Measurements from ENCODE around the gene CISH. TPM values are rescaled to one million over a fixed set of nuclear protein-coding genes. Genes with fewer than 3 reads are reported as not detected.

Gene CISH
- total and polyA plus RNA-seq, 10 of the 15 experiments (the other 5 are each of a cell fraction or from before 2014, with no cell fraction given): 0.21 to 4.4 (median 1.8) TPM

DNA sequence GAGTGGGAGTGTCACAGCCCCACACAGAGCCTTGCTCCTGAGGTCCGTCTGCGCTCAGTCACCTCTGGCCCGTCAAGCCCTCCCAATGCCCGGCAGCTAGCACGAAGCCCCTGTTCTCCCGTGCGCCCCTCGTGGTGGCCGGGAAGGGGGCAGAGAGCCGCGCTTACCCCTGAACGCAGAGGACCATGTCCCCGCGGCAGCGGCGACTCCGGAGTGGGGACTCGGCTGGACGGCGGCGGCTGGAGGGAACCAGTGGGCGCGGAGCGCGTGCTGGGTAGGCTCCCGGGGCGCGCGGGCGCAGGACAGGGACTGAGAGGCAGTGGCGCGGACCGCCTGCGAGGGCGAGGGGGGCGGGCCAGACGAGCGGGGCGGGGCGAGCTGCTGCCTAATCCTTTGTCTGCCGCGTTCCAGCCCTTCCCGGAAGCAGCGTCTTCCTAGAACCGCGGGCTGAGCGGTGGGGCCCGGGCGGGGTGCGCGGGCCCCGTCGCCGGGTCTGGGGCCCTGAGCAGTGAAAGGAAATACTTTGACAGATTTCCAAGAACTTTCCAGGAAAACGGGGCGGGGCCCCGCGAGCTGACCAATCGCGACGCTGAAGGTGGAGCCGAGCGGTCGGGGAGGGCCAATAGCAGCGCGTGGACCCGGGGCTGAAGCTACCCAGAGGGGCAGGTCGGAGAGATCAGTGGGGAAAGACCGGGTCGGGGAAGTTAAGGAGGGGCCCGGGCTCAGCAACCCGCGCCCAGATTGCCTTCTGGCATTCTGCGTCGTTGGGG, at the start of gene CISH (continued):
- TF ChIP-seq, protein P1, sequence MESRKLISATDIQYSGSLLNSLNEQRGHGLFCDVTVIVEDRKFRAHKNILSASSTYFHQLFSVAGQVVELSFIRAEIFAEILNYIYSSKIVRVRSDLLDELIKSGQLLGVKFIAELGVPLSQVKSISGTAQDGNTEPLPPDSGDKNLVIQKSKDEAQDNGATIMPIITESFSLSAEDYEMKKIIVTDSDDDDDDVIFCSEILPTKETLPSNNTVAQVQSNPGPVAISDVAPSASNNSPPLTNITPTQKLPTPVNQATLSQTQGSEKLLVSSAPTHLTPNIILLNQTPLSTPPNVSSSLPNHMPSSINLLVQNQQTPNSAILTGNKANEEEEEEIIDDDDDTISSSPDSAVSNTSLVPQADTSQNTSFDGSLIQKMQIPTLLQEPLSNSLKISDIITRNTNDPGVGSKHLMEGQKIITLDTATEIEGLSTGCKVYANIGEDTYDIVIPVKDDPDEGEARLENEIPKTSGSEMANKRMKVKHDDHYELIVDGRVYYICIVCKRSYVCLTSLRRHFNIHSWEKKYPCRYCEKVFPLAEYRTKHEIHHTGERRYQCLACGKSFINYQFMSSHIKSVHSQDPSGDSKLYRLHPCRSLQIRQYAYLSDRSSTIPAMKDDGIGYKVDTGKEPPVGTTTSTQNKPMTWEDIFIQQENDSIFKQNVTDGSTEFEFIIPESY (IDR thresholded peaks at IDR 0.05): no peak
- TF ChIP-seq, protein P2, sequence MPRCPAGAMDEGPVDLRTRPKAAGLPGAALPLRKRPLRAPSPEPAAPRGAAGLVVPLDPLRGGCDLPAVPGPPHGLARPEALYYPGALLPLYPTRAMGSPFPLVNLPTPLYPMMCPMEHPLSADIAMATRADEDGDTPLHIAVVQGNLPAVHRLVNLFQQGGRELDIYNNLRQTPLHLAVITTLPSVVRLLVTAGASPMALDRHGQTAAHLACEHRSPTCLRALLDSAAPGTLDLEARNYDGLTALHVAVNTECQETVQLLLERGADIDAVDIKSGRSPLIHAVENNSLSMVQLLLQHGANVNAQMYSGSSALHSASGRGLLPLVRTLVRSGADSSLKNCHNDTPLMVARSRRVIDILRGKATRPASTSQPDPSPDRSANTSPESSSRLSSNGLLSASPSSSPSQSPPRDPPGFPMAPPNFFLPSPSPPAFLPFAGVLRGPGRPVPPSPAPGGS (IDR thresholded peaks at IDR 0.05; ENCODE audit: borderline replicate concordance, insufficient read depth, low read depth, low read length, poor library complexity, severe bottlenecking): no peak
- TF ChIP-seq ESRRA (IDR thresholded peaks at IDR 0.05; ENCODE audit: low read length) (no peak), IRF4 (IDR thresholded peaks at IDR 0.05; ENCODE audit: low read depth, low read length) (0 out of 2 replicates have a peak, but pooled peaks have one; percentile 9), MEF2A (IDR thresholded peaks at IDR 0.05; ENCODE audit: insufficient read depth, low read depth, low read length) (no peak), POLR2A (IDR thresholded peaks at IDR 0.05; ENCODE audit: low read depth, low read length) (peak; percentile 86), SREBF1 (IDR thresholded peaks at IDR 0.05; ENCODE audit: low read length) (no peak), EED (IDR thresholded peaks at IDR 0.05; ENCODE audit: low read depth) (no peak), NBN (IDR thresholded peaks at IDR 0.05) (no peak), EP300 (IDR thresholded peaks at IDR 0.05; ENCODE audit: borderline replicate concordance in 1 of 2, control insufficient read depth in 1 of 2, low read depth in 2 of 2, low read length in 2 of 2) (no peak), EZH2 (IDR thresholded peaks at IDR 0.05; ENCODE audit: borderline replicate concordance, control insufficient read depth, low read depth, low read length) (no peak), MEF2B (IDR thresholded peaks at IDR 0.05; ENCODE audit: partially characterized antibody, poor library complexity, severe bottlenecking) (no peak), SP1 (IDR thresholded peaks at IDR 0.05; ENCODE audit: low read depth, low read length) (no peak)
- TF ChIP-seq, protein P3, sequence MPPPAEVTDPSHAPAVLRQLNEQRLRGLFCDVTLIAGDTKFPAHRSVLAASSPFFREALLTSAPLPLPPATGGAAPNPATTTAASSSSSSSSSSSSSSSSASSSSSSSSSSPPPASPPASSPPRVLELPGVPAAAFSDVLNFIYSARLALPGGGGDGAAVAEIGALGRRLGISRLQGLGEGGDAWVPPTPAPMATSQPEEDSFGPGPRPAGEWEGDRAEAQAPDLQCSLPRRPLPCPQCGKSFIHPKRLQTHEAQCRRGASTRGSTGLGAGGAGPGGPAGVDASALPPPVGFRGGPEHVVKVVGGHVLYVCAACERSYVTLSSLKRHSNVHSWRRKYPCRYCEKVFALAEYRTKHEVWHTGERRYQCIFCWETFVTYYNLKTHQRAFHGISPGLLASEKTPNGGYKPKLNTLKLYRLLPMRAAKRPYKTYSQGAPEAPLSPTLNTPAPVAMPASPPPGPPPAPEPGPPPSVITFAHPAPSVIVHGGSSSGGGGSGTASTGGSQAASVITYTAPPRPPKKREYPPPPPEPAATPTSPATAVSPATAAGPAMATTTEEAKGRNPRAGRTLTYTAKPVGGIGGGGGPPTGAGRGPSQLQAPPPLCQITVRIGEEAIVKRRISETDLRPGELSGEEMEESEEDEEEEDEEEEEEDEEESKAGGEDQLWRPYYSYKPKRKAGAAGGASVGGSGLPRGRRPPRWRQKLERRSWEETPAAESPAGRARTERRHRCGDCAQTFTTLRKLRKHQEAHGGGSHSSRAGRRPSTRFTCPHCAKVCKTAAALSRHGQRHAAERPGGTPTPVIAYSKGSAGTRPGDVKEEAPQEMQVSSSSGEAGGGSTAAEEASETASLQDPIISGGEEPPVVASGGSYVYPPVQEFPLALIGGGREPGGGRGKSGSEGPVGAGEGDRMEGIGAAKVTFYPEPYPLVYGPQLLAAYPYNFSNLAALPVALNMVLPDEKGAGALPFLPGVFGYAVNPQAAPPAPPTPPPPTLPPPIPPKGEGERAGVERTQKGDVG (CRISPR knock-in tag; IDR thresholded peaks at IDR 0.05): no peak
- TF ChIP-seq, protein P4, sequence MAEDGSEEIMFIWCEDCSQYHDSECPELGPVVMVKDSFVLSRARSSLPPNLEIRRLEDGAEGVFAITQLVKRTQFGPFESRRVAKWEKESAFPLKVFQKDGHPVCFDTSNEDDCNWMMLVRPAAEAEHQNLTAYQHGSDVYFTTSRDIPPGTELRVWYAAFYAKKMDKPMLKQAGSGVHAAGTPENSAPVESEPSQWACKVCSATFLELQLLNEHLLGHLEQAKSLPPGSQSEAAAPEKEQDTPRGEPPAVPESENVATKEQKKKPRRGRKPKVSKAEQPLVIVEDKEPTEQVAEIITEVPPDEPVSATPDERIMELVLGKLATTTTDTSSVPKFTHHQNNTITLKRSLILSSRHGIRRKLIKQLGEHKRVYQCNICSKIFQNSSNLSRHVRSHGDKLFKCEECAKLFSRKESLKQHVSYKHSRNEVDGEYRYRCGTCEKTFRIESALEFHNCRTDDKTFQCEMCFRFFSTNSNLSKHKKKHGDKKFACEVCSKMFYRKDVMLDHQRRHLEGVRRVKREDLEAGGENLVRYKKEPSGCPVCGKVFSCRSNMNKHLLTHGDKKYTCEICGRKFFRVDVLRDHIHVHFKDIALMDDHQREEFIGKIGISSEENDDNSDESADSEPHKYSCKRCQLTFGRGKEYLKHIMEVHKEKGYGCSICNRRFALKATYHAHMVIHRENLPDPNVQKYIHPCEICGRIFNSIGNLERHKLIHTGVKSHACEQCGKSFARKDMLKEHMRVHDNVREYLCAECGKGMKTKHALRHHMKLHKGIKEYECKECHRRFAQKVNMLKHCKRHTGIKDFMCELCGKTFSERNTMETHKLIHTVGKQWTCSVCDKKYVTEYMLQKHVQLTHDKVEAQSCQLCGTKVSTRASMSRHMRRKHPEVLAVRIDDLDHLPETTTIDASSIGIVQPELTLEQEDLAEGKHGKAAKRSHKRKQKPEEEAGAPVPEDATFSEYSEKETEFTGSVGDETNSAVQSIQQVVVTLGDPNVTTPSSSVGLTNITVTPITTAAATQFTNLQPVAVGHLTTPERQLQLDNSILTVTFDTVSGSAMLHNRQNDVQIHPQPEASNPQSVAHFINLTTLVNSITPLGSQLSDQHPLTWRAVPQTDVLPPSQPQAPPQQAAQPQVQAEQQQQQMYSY (CRISPR knock-in tag; IDR thresholded peaks at IDR 0.05): 0 out of 2 replicates have a peak, but pooled peaks have one; percentile 45

Measured in GM12878 (cell line).